Measurements from ENCODE around the gene EHMT1.

GRCh38 chr9:137739371-137740309 lies 120.8 kb downstream of the EHMT1 start:
- TF ChIP-seq EZH2phosphoT487 (IDR thresholded peaks at IDR 0.05; ENCODE audit: low read length) (no peak), CTCF (IDR thresholded peaks at IDR 0.05; ENCODE audit: low read length) (no peak)

All from MM.1S (cell line).